Measurements from ENCODE around the gene S1PR3. TPM values are rescaled to one million over a fixed set of nuclear protein-coding genes. Genes with fewer than 3 reads are reported as not detected.

S1PR3 gene
- total RNA-seq, 2 experiments from 2014 or later, result 0.31 to 0.33 TPM

GRCh38 chr9:89036891-89037290, 45.6 kb downstream of the S1PR3 start:
- peaks cover 54% of the 10 kb centered on the region for H3K27me3 Mint-ChIP-seq
- intact Hi-C loops (cut with DNase I, micrococcal nuclease), result no loop called here
- peaks cover 1 to 11% of the 10 kb centered on the region in 2 experiments for H3K27me3 ChIP-seq (ENCODE audit: control insufficient read depth in 1 of 2, insufficient read depth in 2 of 2, low read length in 2 of 2)
- H3K4me3 ChIP-seq (ENCODE audit: low read length), result no peak overlapping the region
- no peaks in the 10 kb centered on the region for H3K4me1 Mint-ChIP-seq (ENCODE audit: low read depth)
- H3K36me3 Mint-ChIP-seq (ENCODE audit: low read depth), result no peaks in the 10 kb centered on the region
- TF ChIP-seq CTCF (IDR thresholded peaks at IDR 0.05), result no peak
- ATAC-seq (ENCODE audit: poor library complexity), result no peak
- H3K9me3 Mint-ChIP-seq, result no peaks in the 10 kb centered on the region
- no peaks in the 10 kb centered on the region for H3K36me3 ChIP-seq (ENCODE audit: insufficient read depth, low read length)
- H3K27ac Mint-ChIP-seq, result no peak overlapping the region
- no peaks in the 10 kb centered on the region for H3K9me3 ChIP-seq (ENCODE audit: control insufficient read depth in 1 of 2, insufficient read depth in 1 of 2, low read length in 2 of 2)
- POLR2A ChIA-PET, result no interaction called here
- H3K27ac ChIP-seq (ENCODE audit: low read depth in 1 of 2, low read length in 2 of 2), result no peak overlapping the region
- peak in 3 of 14 experiments; percentile 18 to 60 (median 58) for DNase-seq
- H3K4me1 ChIP-seq (ENCODE audit: insufficient read depth, low read length), result no peaks in the 10 kb centered on the region
- no peak overlapping the region for H3K4me3 Mint-ChIP-seq
- CTCF ChIA-PET, result no interaction called here

GRCh38 chr9:89037346-89037745, 46.1 kb downstream of the S1PR3 start:
- Mint-ChIP-seq H3K9me3 (no peaks in the 10 kb centered on the region), H3K36me3 (ENCODE audit: low read depth) (no peaks in the 10 kb centered on the region), H3K4me3 (no peak overlapping the region), H3K4me1 (ENCODE audit: low read depth) (no peaks in the 10 kb centered on the region), H3K27me3 (peaks cover 50% of the 10 kb centered on the region), H3K27ac (no peak overlapping the region)
- intact Hi-C loops (cut with DNase I, micrococcal nuclease), result no loop called here
- ChIA-PET CTCF (no interaction called here), POLR2A (no interaction called here)
- H3K4me3 ChIP-seq (ENCODE audit: low read length), result no peak overlapping the region
- TF ChIP-seq CTCF (IDR thresholded peaks at IDR 0.05), result no peak
- H3K27ac ChIP-seq (ENCODE audit: low read depth in 1 of 2, low read length in 2 of 2), result no peak overlapping the region
- peaks cover 0 to 11% of the 10 kb centered on the region in 2 experiments for H3K27me3 ChIP-seq (ENCODE audit: control insufficient read depth in 1 of 2, insufficient read depth in 2 of 2, low read length in 2 of 2)
- ATAC-seq (ENCODE audit: poor library complexity), result no peak
- DNase-seq, result no peak
- no peaks in the 10 kb centered on the region for H3K36me3 ChIP-seq (ENCODE audit: insufficient read depth, low read length)
- no peaks in the 10 kb centered on the region for H3K4me1 ChIP-seq (ENCODE audit: insufficient read depth, low read length)
- no peaks in the 10 kb centered on the region for H3K9me3 ChIP-seq (ENCODE audit: control insufficient read depth in 1 of 2, insufficient read depth in 1 of 2, low read length in 2 of 2)

GRCh38 chr9:89037891-89038290, 46.6 kb downstream of the S1PR3 start:
- Histone ChIP-seq H3K9me3 (ENCODE audit: control insufficient read depth in 1 of 2, insufficient read depth in 1 of 2, low read length in 2 of 2) (no peaks in the 10 kb centered on the region), H3K27me3 (ENCODE audit: control insufficient read depth in 1 of 2, insufficient read depth in 2 of 2, low read length in 2 of 2) (peaks cover 0 to 11% of the 10 kb centered on the region in 2 experiments), H3K27ac (ENCODE audit: low read depth in 1 of 2, low read length in 2 of 2) (no peak overlapping the region), H3K36me3 (ENCODE audit: insufficient read depth, low read length) (no peaks in the 10 kb centered on the region), H3K4me3 (ENCODE audit: low read length) (no peak overlapping the region), H3K4me1 (ENCODE audit: insufficient read depth, low read length) (no peaks in the 10 kb centered on the region)
- POLR2A ChIA-PET, result no interaction called here
- CTCF ChIA-PET, result no interaction called here
- Mint-ChIP-seq H3K27ac (no peak overlapping the region), H3K9me3 (no peaks in the 10 kb centered on the region), H3K4me1 (ENCODE audit: low read depth) (no peaks in the 10 kb centered on the region), H3K36me3 (ENCODE audit: low read depth) (no peaks in the 10 kb centered on the region), H3K27me3 (peaks cover 44% of the 10 kb centered on the region), H3K4me3 (no peak overlapping the region)
- no peak for ATAC-seq (ENCODE audit: poor library complexity)
- TF ChIP-seq CTCF (IDR thresholded peaks at IDR 0.05), result no peak
- no peak for DNase-seq
- intact Hi-C loops (cut with DNase I, micrococcal nuclease), result no loop called here
